ENCODE data around the gene DHTKD1.

DHTKD1 gene

GRCh38 chr10:12068449-12069269 is at the start of gene DHTKD1:
TSS of gene DHTKD1 (plus strand) at chr10:12068954. CDS start at chr10:12069034, 80 bp downstream.
- H3K4me3 ChIP-seq (ENCODE audit: low read depth, low read length), result peak within 1 kb of the TSS; percentile 81

GRCh38 chr10:12019283-12019971 is 49.3 kb upstream of the DHTKD1 start:
- no peak overlapping the region for H3K4me3 ChIP-seq (ENCODE audit: low read depth, low read length)

GRCh38 chr10:12020574-12020973 is 48.2 kb upstream of the DHTKD1 start:
- no peak overlapping the region for H3K4me3 ChIP-seq (ENCODE audit: low read depth, low read length)

- no peak overlapping the region for H3K4me3 ChIP-seq (ENCODE audit: low read depth, low read length)
These were observed 46.0 kb upstream of the DHTKD1 start for GRCh38 chr10:12022580-12023257.

- no peak overlapping the region for H3K4me3 ChIP-seq (ENCODE audit: low read depth, low read length)
These were observed 43.2 kb upstream of the DHTKD1 start for GRCh38 chr10:12025591-12025990.

GRCh38 chr10:12027539-12027938 is 41.2 kb upstream of the DHTKD1 start:
- H3K4me3 ChIP-seq (ENCODE audit: low read depth, low read length), result no peak overlapping the region

GRCh38 chr10:12031404-12031803 is 37.4 kb upstream of the DHTKD1 start:
- H3K4me3 ChIP-seq (ENCODE audit: low read depth, low read length), result no peak overlapping the region

- H3K4me3 ChIP-seq (ENCODE audit: low read depth, low read length), result no peak overlapping the region
These were observed 32.6 kb upstream of the DHTKD1 start for GRCh38 chr10:12036073-12036655.

- H3K4me3 ChIP-seq (ENCODE audit: low read depth, low read length), result peak overlapping the region; percentile 96
These were observed 26.9 kb upstream of the DHTKD1 start for GRCh38 chr10:12041766-12042408.

GRCh38 chr10:12042409-12042796 is 26.4 kb upstream of the DHTKD1 start:
- H3K4me3 ChIP-seq (ENCODE audit: low read depth, low read length), result peak overlapping the region; percentile 96

GRCh38 chr10:12042797-12043651 is 25.7 kb upstream of the DHTKD1 start, which contains the start of gene UPF2:
TSS of gene UPF2 (minus strand) at chr10:12042809. CDS start at chr10:12035423, 7,386 bp downstream.
- H3K4me3 ChIP-seq (ENCODE audit: low read depth, low read length), result peak within 1 kb of the TSS; percentile 96

- H3K4me3 ChIP-seq (ENCODE audit: low read depth, low read length), result no peak overlapping the region
These were observed 23.2 kb upstream of the DHTKD1 start for GRCh38 chr10:12045596-12045995.

GRCh38 chr10:12048547-12048946 is 20.2 kb upstream of the DHTKD1 start:
- no peak overlapping the region for H3K4me3 ChIP-seq (ENCODE audit: low read depth, low read length)

GRCh38 chr10:12050528-12050927 is 18.2 kb upstream of the DHTKD1 start:
- no peak overlapping the region for H3K4me3 ChIP-seq (ENCODE audit: low read depth, low read length)

- H3K4me3 ChIP-seq (ENCODE audit: low read depth, low read length), result no peak overlapping the region
These were observed 17.5 kb upstream of the DHTKD1 start for GRCh38 chr10:12051241-12051640.

GRCh38 chr10:12055732-12056131 is 13.0 kb upstream of the DHTKD1 start:
- no peak overlapping the region for H3K4me3 ChIP-seq (ENCODE audit: low read depth, low read length)

GRCh38 chr10:12056748-12057147 is 12.0 kb upstream of the DHTKD1 start:
- H3K4me3 ChIP-seq (ENCODE audit: low read depth, low read length), result no peak overlapping the region

- H3K4me3 ChIP-seq (ENCODE audit: low read depth, low read length), result no peak overlapping the region
These were observed 7.6 kb upstream of the DHTKD1 start for GRCh38 chr10:12061124-12061523.

- no peak overlapping the region for H3K4me3 ChIP-seq (ENCODE audit: low read depth, low read length)
These were observed 5.8 kb upstream of the DHTKD1 start for GRCh38 chr10:12062754-12063482.

Data from iPS-11a (cell line).